A204.1 (cell line): Measurements from ENCODE around the gene CUTC.

ENCODE experiments used
- FAIRE-seq: peaks from 2 replicates; lab custom pipeline; 2012; peaks lifted over from hg19 to GRCh38; lab: Jason Lieb, UNC

CUTC gene

GRCh38 chr10:99784016-99784726 lies 52.1 kb downstream of the CUTC start:
- peak; percentile 97 for FAIRE-seq

DNA sequence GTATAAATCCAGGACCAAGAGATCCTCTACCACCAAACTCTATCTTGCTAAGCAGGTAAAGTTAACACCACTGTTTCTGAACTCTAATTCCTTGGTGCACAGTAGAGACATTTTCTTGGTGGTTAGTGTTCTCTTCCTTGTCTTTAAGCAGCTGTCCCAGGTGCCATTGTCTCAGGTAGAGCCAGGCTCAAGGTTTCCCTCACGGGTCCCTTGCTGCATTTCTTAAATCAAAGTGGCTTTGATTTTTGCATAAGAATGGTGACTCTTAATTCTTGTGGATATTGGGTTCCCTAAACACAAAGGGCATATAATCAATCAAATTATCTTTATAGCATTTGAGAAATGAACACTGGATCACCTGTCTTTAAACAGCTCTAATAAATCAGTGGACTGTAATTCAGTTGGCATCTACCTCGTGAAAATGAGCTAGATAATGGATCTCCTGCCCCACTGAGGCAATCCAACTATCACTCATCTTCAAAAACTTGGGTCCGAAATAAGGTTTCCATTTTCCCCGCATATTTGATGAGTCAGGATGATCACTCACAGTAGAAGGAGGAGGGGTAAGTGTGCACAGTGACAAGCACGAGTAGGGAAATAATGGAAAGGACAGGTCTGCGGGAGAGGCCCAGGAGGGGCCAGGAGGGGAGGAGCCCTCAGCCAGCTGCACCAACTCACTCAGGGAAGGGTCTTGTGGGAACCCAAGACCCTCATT lies 52.9 kb downstream of the CUTC start:
- no peak for FAIRE-seq

DNA sequence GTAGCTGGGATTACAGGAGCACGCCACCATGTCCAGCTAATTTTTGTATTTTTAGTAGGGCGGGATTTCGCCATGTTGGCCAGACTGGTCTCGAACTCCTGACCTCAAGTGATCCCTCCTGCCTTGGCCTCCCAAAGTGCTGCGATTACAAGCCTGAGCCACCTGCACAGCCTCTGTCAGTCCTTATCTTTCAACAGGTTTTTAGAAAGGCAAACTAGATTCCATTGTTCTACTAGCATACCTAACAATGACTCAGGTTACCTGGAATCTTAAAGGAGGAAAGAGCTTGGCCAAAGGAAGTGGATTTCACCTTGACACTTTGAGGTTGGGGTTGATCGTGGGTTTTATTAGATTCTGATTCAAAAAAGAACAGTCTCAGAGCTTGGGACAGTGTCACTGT lies 53.6 kb downstream of the CUTC start:
- FAIRE-seq: no peak

GRCh38 chr10:99787311-99787710 lies 55.3 kb downstream of the CUTC start:
- FAIRE-seq: no peak

DNA sequence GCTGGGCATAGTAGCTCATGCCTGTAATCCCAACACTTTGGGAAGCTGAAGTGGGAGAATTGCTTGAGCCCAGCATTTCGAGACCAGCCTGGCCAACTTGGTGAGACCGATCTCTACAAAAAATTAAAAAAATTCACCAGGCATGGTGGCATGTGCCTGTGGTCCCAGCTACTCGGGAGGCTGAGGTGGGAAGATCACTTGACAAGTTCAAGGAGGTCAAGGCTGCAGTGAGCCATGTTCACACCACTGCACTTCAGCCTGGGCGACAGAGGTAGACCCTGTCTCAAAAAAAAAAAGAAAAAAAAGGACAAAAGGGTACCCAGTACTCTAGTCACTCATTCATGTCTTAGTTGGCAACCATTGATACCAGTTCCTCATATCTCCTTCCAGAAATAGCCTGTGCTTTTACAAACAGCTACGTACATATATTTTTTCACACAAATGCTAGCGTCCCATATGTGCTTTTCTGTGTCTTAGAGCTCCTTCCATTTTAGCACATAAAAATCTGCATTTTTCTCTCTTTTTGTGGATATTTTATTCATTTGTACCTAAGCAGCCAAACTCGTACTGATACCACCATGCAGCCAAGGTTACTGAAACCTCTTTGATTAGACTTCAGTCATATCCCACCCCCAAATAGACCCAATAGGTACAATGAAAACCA lies 55.9 kb downstream of the CUTC start:
- no peak for FAIRE-seq

DNA sequence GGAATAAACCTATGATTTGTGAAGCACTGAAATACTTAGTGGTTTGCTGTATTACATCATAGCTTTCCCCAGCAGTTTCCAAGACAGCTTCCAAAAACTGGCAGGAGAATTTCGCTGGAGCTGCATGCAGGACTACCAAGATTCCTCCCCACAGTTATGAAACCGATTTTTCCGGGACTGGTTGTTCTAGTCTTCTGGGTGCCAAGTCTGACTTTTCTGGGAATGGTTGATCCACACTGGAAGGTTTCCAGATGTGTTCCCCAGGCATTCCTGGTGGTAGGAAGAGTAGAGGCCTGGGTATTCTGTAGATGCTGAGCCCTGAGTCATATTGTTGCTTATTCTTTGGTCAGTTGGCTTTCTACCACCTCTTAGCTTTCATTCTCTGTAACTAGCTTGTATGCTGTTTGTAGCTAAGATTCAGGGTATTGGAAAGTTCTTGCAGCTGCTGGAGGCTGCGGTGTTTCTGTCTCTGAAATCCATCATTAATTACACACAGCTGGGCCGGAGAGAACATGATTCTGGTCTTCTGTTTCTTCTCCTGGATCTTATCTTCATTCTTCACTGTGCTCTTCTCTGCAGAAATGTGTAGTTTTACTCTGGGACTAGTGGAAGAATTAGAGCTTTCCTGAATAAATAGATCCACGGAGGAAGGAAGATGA lies 56.7 kb downstream of the CUTC start:
- FAIRE-seq: no peak

DNA sequence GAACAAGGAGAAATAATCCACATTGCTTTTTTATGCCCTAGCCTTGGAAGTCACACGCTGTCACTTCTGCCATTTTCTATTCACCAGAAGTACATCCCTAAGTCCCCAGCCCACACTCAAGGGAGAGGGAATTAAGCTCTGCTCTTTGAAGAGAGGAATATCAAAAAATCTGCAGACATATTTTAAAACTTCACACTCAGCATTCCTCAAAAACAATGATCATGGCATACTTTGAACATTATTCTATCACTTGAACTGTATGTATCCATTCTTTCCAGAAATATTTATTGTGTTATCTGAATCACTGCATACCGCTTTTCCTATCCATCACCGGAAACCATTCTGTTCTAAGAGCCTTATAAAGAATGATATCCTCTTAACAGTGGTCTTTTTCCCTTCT lies 59.8 kb downstream of the CUTC start:
- no peak for FAIRE-seq

GRCh38 chr10:99793819-99794218 lies 61.8 kb downstream of the CUTC start:
- FAIRE-seq: no peak

DNA sequence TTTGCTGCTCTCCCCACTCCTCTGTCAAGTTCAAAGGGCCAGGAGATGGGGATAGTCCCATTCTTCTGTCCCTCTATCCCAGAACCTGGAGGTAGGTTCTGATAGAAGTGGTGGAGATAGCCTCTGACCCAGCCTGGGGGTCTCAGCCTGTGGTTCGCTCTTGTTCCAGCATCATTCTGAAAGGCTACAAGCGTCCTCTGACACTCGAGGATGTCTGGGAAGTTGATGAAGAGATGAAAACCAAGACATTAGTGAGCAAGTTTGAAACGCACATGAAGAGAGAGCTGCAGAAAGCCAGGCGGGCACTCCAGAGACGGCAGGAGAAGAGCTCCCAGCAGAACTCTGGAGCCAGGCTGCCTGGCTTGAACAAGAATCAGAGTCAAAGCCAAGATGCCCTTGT lies 64.9 kb downstream of the CUTC start:
- FAIRE-seq: no peak

- no peak for FAIRE-seq
These were observed 66.0 kb downstream of the CUTC start for GRCh38 chr10:99798031-99798430.

DNA sequence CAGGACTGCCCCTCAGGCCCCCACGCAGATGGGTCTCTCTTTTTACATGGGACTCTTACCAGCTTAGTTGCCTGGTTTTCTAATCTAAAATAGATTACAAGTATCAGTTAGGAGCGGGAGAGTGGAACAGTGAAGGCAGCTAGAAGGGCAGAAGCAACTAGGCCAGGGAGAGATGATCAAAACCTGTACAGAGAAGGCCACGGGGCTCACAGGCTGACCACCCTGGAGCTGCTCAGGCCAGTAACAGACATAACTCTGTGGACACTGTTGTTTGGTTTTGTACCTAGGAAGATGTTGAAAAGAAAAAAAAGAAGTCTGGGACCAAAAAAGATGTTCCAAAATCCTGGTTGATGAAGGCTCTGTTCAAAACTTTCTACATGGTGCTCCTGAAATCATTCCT lies 66.9 kb downstream of the CUTC start:
- FAIRE-seq: no peak

DNA sequence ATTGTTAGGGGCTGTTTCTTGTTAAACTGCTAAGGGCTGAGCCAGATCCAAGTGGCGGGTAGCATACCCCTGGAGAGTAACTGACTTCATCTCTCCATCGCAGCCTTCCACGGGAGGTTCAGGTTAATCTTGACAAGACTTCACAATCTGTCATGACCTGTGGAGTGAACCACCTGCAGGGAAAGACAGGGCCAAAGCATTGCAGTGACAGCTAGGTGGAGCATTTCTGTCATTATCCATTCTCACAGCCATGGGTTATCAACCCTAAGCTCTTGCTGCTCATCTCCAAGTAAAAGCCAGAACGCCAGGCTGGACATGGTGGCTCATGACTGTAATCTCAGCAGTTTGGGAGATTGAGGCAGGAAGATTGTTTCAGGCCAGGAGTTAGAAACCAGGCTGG lies 67.6 kb downstream of the CUTC start:
- no peak for FAIRE-seq

DNA sequence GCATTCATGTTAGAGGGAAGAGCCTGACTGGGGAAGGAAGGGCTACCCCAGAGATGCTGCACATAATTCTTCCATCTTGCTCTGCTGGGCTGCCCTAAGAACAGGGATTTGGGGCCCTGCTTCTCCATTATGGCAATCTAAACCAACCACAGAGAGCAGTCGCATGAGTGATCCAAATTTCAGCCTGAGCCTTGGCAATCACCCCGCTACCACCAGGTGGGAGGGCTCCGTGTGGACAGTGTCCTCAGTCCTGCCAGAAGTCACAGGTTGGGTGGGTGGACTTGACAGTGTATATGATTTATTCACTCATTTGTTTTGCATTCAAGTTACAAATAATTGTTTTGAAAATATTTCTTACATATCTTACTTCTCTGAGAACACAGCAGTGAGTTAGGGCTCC lies 72.4 kb downstream of the CUTC start:
- FAIRE-seq: no peak

GRCh38 chr10:99805190-99805589 lies 73.2 kb downstream of the CUTC start:
- no peak for FAIRE-seq
